Suppressor macrophage treated with lipopolysaccharide for 1 hour (primary cell): ENCODE measurements around the gene ARHGEF18.

Source experiments
- DNase-seq, 3 donors: peaks; one replicate each; pipeline ENCODE4 v3.0.0-alpha.2; 2020 to 2022

Gene ARHGEF18

DNA sequence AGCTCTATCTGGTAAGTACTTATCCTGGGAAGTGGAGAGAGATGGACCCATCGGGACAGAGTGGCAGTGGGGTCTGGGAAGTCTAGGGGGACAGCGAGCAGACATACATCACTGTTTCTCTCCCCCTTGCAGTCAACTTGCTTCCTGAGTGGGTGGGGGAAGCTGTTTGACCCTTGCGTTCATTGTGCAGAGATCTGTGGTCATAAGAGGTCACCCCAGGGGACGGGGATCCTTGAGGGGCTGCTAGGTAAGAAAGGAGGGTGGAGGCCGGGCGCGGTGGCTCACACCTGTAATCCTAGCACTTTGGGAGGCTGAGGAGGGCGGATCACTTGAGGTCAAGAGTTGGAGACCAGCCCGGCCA lies 474 bp downstream of the ARHGEF18 start:
- no peak for DNase-seq

DNA sequence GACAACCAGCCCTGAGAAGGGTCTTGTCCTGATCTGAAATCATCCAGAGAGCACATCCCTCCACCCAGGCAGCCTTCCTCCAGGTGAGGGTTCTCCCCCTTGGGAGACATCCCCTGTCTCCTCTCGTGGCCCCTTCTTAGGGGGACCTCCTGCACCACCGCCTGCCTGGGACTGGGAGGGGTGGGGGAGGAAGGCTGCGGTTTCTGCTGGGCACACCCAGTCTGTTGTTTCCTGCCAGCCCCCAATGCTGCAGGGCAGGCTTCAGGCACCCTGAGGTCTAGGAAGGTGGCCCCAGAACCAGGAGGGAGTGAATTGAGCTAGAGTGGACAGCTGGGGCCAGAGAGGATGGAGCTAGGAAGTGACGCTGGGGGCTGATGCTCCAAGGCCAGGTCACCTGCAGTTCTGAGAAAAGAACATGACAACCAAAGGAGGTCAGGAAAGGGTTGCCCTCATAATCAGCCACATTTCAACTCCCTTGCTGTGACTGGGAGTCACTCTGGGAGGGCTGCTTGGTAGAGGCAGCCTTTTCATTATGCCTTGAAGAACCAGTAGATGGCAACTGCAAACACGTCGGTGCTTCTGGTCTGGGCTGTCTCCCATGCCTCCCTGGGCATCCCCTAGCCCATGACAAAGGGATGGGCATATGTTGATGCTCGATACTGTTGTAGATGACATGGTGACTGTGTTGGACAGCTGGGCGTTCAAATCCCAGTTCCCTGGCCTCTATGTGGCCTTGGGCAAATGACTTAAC lies 1.4 kb downstream of the ARHGEF18 start:
- no peak for DNase-seq

DNA sequence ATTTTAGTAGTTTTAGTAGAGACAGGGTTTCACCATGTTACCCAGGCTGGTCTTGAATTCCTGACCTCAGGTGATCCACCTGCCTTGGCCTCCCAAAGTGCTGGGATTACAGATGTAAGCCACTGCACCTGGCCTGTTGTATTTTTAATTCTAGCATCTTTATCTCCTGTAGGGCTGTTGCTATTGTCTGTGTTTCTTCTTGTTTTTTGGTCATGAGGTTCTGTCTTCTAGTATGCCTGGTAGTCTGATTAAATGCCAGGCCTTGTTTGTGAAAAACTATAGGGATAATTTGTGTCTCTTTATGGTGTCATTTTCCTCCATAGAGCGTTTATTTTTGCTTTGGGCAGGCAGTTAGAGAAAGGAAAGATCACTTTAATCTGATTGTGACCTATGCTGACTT lies 3.1 kb downstream of the ARHGEF18 start:
- no peak for DNase-seq

DNA sequence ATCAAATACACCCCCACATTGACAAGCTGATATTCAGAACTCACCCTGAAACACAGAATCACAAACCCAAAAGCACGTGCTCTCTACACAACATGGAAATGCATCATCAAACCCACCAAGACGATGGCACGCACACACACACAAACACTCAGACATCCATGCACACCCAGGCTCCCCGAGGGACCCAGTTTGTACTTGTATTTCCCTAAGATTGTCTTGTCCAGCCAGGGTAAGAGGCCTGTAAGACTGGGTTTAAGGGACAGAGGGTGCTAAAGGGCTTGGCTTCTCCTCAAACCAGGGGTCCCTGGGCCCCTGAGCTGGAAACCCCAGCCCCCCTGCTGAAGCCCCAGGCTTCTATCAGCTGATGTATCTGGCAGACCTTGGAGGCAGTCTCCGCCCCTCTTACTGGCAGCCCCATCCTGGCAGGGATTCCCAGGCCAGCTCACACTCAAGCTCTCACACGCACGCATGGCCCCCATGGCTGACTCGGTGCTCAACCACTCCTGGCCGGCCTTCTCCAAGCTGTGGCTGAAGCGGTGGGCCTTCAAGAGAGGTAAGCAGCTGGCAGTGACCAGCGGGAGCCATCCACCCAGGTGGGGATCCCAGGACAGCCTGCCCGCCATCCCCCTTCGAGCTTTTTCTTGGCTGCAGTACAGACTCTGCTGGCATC lies 6.5 kb downstream of the ARHGEF18 start:
- no peak for DNase-seq

DNA sequence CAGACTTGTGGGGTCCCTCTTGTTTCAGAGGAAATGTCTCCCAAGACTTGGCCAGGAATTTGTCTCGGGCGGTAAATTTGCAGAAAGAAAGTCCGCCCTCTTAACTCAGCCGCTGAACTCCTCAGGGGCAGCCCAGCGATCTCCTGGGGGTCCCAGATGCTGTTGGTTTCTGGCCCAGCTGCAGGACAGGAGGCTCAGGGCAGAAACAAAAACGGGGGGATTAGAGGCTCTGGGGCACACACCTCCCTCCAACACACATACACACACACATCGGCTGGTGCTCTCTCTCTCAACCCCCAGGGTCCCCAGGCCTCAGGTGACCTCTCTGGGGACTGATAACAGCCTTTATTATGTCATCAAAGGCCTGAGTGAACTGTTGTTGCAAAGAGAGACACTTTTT lies 7.1 kb downstream of the ARHGEF18 start:
- no peak for DNase-seq

DNA sequence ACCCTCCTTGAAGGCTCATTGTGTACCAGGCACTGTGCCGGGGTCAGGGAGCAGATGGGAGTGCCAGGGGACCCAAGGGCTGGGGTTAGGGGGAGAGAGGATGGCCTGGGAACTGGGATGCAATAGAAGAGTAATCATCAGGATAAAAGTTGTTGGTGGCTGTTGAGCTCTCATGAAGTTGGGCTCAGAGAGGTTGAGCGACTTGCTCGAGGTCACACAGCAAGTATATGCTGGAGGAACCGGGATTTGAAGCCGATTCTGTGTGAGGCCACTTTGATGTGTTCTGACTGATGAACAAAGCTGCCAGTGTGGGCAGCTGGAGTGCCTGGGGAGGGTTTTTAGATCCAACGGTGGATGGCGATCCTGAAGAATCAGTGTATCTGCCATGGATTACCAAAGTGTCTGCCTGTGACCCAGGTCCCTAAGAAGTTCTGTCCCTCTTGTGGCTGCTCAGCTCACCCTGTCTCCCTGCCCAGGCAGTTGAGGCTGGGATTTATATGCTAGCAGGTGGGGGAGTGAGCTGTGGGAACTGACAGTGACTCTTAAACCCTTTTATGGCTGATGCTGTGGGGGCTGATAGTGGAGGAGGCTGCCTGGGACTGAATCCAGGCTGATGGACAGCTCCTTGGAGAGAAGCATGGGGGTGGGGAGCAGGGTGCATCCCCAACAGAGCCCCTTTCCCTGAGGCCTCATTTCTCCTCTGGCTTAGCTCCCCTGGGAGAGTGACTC lies 8.3 kb downstream of the ARHGEF18 start:
- DNase-seq: no peak

DNA sequence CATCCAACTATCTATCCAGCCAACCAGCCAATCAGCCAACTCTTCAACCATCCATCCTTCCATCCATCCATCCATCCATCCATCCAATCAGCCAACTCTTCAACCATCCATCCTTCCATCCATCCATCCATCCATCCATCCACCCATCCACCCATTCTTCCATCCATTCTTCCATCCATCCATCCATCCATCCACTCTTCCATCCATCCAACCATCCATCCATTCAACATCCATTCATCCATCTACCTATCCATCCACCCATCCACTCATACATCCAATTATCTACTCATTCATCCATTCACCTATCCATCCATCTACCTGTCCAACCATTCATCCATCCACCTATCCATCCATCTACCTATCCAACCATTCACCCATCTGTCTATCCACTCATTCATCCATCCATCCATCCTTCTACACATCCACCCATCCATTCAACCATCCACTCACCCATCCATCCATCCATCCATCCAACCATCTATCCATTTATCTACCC lies 9.4 kb downstream of the ARHGEF18 start:
- DNase-seq: no peak

DNA sequence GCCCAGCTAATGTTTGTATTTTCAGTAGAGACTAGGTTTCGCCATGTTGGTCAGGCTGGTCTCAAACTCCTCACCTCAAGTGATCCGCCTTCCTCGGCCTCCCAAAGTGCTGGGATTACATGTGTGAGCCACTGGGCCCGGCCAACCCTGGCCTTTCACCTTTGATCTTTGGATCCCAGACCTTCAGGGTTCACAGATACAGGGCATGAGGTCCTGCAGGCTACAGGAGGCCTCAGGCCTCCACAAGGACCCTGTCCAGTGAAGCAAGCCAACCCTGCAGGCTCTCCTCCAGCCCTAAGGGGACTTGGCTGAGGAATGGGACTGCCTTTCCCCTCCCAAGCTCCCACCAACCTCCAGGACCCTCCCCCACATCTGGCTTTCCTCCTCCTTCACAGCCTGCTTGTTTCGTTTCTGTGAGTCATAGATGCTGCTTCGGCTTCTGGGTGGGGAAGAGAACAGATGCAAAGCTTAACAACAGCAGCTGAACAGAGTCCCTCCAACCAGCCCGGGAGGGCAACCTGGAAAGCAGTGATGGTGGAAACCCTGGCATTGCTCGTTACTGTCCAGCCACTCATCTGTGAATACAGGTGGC lies 11.8 kb downstream of the ARHGEF18 start:
- no peak for DNase-seq

DNA sequence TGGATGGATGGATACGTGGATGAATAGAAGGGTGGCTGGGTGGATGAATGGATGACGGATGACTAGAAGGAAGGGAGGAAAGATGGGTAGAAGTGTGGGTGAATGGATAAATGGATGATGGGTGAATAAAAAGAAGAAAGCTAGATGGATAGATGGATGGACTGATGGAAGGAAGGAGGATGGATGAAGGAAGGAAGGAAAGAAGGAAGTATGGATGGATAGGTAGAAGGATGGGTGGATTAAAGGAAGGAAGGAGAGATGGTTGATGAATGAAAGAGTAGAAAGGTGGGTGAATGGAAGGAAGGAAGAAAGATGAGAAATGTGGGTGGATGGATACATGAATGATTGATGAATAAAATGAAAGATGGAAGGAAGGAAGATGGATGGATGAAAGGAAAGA lies 14.5 kb downstream of the ARHGEF18 start:
- no peak for DNase-seq

DNA sequence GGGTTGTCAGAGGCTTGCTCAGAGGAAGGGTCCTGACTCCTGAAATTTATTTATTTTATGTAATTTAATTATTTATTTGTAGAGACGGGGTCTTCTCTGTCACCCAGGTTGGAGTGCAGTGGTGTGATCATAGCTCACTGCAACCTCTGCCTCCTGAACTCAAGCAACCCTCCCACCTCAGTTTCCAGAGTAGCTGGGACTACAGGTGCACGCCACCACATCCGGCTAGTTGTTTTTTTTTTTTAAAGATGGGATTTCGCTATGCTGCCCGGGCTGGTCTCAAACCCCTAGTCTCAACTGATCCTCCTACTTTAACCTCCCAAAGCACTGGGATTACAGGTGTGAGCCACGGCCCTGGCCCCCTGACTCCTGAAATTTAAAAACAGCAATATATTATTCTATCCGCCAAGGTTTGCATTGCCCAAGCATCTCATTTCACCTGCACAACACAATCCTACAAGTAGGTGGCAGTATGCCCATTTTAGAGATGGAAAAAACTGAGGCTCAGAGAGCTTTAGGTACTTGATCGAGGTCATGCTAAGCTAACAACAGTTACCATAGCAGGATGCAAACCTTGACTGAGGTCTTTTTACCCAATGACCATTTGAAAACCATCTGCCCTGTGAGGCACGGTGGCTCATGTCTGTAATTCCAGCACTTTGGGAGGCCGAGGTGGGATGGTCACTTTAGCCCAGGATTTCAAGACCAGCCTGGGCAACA lies 18.1 kb downstream of the ARHGEF18 start:
- peak; percentile 44 to 66 (median 58) for DNase-seq

DNA sequence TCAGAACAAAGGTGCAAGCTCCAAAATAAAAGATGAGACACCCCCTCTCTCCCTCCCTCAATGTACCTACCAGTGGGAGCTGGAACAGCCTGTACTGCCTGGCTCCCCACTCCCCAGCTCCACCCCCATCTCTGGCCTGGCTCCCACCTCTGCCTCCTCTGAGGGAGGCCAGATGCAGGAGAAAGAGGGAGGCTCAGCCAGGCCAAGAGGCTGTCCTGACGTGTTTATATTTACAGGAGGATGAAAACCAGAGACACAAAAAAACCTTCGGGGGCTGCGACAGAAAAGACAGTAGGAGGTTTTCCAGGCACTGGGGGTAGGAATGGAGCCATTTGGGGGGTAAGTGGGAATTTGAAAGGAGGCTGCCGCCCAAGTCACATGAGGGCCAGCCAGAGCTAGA lies 19.7 kb downstream of the ARHGEF18 start:
- DNase-seq: no peak

DNA sequence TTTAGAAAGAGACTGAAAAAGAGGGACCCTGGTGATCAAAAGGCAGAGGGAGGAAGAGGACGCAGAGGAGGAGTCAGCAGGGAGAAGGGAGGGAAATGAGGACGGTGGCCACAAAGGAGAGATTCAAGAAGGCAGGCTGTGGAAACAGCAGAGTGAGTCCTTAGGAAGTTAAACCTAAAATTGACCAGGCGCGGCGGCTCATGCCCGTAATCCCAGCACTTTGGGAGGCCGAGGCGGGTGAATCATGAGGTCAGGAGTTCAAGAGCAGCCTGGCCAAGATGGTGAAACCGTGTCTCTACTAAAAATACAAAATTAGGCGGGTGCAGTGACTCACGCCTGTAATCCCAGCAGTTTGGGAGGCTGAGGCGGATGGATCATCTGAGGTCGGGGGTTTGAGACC lies 20.1 kb downstream of the ARHGEF18 start:
- peak; percentile 42 to 65 (median 53) for DNase-seq

DNA sequence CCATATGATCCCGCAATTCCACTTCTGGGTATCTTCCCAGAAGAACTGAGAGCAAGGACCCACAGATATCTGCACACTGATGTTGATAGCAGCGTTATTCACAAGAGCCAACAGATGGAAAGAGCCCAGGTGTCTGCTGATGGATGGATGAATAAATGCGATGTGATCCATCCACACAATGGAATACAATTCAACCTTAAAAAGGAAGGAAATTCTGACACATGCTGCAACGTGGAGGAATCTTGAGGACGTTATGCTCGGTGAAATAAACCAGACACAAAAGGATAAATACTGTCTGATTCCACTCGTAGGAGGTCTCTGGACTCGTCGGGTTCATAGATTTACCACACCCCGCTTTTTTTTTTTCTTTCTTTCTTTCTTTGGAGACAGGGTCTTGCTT lies 21.8 kb downstream of the ARHGEF18 start:
- DNase-seq: no peak

DNA sequence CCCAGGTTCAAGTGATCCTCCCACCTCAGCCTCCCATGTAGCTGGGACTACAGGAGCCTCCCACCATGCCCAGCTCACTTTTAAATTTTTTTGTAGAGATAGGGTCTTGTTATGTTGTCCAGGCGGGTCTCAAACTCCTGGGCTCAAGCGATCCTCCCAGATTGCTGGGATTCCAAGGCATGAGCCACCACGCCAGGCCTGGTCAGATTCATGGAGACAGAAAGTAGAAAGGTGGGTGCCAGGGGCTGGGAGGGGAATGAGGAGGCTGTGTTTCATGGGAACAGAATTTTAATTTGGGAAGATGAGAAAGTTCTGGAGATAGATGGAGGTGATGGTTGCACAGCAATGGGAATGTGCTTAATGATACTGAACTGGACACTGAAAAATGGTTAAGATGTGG lies 22.3 kb downstream of the ARHGEF18 start:
- no peak for DNase-seq

DNA sequence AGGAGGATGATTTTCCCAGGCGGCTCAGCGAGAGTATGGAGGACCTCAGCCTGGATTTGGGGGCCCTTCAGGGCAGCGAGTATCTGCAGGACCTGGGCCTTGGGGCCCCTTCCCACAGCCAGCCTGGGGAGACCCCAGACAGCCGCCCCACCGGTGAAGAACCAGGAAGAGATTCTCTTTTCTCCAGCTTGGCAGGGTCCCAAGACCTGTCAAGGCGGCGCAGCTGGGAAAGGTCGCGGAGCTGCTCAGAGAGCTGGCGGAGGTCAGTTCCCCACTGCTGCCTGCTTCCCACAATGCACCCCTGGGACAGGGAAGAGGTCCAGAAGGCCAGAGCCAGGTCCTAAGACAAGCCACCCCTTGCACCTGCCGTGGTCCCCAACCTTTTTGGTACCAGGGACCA lies 24.1 kb downstream of the ARHGEF18 start:
- no peak for DNase-seq

DNA sequence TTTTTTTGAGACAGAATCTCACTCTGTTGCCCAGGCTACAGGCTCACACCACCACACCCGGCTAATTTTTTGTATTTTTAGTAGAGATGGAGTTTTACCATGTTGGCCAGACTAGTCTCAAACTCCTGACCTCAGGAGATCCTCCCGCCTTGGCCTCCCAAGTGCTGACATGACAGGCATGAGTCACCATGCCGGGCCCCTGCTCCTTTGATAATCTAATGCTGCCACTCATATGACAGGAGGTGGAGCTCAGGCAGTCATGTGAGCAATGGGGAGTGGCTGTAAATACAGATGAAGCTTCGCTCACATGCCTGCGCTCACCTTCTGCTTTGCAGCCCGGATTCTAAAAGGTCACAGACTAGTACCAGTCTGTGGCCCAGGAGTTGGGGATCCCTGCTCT lies 25.1 kb downstream of the ARHGEF18 start:
- DNase-seq: peak; percentile 35 to 43 (median 38)

DNA sequence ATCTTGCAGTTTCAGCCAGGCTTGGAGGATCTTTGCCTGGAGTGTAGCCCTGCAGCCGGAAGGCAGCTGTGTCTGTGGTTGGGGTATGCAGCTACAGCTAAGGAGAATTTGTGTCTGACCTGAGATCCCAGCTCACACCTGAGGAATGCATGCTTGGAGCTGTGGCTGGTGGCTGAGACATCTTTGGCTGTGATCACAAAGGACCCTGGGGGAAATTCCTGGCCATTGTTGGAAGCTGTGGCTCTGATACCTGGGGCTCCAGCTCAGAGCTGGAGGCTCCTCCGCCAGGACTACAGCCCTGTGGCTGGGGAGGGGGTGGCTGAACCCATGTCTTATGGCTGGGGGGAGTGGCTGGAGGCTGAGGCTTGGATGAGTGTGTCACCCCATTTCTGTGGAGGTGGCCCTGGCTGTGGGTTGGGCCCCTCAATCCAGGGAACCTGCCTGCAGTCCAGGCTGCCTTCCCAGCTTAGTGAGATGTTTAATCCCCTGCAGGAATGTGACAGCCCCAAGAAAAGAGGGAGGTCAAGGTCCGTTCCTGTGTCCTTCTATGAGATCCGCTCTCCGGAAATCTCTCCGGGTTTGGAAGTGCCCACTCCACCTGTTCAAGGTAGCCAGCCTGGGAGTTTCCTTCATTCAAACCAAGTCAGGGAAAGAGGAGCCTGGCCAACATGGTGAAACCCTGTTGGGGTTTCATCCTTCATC lies 27.6 kb downstream of the ARHGEF18 start:
- DNase-seq: no peak

DNA sequence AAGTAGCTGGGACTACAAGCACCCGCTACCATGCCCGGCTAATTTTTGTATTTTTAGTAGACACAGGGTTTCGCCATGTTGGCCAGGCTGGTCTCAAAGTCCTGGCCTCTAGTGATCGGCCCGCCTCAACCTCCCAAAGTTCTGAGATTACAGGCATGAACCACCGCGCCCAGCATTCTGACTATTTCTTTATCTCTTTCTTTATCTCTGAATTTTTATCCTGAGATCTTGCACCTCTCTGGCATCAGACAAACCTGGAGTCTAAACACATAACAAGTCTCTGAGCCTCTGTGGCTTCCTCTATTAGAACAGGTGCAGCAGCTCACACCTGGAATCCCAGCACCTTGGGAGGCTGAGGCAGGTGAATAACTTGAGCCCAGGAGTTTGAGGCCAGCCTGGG lies 28.5 kb downstream of the ARHGEF18 start:
- no peak for DNase-seq

DNA sequence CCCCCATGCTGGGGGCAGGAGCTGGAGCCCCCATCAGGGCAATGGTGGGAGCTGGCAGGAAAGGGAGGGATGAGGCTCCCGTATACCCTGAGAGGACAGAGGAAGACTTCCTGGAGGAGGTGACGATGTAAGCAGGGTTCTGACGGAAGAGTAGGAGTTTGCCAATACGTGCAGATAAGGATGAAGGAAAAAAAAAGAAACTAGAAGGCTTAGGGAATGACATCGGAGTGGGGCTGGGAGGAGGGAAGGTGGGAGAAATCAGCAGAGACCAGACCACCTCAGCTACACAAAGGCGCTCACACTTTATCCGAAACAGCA lies 32.3 kb downstream of the ARHGEF18 start:
- no peak for DNase-seq

DNA sequence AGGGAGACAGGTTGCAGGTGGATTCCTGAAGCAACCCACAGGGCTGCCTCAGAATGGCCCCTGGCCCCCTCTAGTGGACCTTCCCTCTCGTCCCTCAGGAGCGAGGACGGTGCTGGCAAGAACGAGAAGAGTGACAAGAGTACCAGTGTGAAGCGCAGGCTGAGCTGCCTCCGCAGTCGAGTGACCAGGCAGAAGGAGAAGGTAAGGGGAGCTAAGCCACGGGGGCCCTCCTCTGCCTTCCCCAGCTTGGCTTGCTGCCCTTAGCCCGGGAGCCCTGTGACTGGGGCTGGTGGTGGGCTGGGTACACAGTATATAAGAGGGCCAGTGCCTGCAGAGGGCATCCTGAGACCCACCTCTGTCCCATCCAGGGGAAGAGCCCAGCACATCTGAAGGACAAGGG lies 34.0 kb downstream of the ARHGEF18 start:
- DNase-seq: no peak

DNA sequence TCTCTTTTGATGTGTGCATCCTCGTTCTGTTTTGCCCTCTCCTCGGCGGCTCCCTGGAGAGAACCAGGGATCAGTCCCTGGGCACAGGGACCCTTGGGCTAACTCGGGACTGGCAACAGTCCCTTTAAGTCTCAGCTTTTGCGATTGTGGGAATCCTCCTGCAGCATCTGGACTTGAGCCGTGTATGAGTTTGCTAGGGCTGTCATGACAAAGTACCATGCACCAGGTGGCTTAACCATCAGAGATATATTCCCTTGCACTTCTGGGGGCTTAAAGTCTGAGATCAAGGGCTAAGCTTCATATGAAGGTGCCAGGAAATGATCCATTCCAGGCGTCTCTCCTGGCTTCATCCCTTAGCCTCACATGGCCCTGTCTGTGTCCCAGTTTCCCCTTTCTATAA lies 34.5 kb downstream of the ARHGEF18 start:
- no peak for DNase-seq

DNA sequence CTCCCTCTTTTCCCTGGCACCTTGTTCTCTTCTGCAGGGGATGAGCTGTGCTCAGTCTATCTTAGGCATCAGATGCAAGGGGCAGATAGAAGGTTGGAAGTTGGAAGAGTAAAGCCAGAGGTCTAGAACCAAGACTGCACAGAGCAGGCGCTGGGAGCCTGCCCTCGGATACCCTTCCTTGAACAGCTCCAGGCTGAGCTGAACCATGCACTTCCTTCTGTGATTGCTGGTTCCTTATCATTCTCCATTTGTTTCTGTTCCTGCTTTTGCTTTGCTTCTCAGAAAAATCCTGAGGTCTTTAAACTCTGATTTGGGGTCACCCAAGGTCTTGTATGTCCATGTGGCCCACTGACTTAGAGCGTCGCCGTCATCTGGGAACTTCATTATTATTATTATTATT lies 36.3 kb downstream of the ARHGEF18 start:
- DNase-seq: peak; percentile 43 to 51 (median 43)
